GM18519 (cell line): ENCODE results near the gene RNLS.
A peak's percentile ranks its signal among the peaks of the same experiment; 100 is the strongest.

ENCODE experiments used
- ATAC-seq: cut with Tn5 transposase; IDR thresholded peaks from one replicate; pipeline ENCODE4 v1.9.1; 2021; ENCODE audit warnings: mild to moderate bottlenecking, moderate library complexity; ENCODE audit not compliant: unreplicated experiment, low FRiP score

The RNLS gene

DNA sequence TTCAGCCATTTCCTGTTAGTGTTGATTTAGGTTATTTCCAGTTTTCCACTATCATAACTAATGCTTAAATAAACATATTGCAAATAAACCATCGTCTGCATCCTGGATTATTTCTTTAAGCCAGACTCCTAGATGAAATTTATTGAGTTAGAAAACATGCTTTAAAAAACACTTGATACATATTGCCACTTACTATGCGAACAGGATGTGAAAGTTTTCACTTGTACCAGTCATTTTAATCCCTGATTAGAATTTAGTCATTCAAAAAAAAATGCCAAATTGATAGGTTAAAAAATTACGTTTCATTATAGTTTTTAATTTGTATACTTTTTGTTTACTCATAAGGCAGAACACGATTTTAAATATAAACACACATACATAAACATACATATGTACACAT is 309.6 kb downstream of the RNLS start:
- no peak for ATAC-seq

DNA sequence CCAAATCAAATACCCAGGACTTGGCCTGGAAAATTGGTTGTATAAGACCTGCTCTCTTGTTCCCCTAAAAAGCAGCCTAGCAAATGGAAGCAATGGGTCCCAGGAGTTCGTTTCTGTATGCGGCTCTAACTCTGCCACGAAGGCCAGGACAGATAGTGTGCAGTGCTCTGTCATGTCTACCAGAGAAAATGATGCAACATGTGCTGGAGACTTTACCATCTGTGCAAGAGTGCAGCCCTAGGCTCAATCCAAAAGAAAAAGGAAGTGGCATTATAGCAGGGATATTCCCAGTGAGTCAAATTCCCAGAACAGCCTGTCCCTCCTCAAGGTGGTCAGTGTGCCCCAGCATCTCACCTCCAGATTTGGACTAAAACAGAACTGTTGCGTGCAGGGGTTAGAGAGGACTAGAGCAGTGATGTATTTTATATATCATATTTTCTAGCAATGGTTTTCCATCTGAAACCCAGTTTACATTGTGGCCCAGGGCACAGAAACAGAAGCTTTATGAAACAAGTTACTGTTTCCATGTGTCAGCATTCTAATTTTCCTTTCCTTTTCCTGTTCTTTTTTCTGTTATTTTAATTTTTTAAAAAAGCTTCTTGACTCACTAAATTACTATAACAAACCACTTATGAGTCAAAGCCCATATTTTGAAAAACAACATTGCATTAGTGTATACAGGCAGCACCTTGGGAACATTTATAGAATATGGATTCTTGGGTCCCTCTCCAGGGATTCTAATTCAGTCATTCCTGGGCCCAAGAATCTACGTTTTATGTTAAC is 311.2 kb downstream of the RNLS start:
- ATAC-seq, result peak; percentile 16

DNA sequence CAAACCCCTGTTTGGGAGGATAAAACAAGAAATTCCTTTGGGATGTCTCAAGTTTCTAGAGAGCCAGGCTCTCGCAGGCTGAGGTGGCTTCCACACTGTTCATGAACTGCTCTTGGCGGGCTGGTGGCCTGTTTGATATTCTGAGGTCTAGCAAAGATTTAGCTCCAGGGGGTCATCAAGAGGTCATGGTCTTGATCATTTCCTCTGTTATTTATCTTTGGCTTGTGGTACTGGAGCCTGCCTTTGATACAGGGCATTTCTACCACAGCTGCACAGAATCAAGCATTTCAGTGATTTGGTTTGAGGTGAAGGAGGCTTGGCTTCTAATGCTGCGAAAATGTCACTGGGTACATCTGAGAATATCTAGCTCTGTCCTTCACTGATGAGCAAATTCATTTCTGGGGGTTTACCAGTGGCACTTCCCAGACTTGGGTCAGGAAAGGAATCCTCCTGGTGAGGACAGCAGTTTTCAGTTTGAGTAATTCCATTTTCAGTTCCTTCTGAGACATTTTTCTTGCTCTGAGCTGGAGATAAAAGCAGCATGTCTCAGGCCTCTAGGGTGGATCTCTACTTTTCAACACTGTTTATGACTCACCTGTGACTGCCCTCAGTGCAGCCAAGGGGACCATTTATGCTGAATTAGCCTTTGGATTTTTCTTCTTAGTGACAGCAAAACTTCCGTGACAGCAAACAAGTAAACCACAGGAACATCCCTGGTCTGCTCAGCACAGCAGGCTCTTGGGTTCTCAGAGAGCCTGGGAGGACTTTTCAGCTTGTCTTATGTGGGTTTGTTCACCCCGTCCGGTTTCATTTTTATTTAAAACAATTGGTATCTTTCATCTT is 312.0 kb downstream of the RNLS start:
- ATAC-seq, result peak; percentile 90

DNA sequence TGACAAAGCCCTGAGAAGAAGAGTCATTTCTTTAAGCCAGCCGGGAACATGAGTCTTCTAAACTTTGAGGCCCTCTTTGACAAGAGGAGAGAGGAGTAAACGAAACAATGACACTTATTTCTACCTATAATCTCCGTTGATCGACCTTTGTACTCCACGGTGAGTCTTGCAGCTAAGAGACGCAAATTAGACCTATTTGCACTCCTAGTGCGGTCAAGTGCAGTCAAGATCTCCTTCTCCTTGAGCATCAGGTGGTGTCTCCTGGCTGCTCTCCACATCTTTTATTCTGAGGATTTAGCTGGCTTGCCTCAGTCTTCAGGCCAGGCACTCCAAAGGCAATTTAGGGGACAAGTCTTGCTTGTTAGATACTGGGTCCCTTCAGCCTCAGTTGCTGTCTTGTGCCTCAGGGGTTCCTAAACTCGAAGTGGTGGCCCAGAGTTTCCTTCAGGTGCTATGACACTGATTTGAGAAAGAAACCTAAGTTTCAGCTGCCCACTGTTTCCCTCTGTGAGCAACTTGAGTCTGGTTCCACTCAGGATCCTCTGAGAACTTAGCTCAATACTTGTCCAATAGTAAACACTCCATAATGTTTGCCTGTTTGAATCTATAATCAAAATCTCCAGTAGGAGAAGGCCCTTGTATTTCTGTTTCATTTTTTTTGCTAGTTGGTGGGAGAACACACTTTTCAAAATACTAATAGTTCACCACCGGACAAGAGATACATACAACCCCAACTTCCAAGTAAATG is 312.9 kb downstream of the RNLS start:
- no peak for ATAC-seq

DNA sequence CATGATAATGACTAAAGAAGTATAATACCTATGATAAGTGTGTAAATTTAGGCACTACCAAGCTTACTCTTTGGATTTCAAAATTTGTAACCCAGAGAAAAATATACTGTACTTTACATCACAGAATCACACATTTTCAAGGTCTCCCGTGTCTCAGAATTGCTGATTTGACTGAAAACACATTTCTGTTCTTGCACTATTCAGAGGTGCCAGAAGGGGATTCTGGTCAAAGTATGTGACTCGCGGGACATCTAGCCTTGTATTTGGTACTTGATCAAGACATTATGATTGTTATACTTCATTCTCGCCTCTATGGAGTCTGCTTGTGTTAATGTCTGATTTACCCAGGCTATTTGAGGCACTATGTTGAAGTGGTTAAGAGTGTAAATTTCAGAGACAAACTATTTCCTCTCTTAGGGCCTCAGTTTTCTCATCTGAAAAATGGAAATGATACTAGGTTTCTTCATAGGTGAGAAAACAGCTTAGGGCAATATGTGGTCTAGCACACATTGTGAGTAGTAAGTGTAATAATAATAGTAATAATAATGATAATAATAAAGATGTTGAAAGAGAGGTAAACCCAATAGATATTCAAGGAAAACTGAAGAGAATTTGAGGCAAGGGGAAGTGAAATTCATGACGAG is 320.4 kb downstream of the RNLS start:
- ATAC-seq, result no peak

DNA sequence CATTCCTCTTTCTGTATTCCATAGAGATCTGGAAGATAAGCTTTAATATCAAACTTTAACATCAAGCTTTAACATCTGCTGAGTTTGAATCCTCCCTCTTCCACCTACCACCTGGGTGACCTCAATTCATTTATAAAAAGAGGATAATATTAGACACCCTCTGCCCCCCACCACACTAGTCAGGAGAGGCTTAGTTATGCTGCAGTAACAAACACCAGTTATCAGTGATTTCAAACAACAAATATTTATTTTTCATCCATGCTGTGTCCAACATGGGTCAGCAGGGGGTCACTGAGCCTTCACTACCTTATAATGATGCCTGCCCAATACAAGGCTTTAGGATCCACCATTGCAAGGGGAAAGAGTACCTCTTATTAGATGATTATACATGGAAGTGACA is 322.0 kb downstream of the RNLS start:
- no peak for ATAC-seq

DNA sequence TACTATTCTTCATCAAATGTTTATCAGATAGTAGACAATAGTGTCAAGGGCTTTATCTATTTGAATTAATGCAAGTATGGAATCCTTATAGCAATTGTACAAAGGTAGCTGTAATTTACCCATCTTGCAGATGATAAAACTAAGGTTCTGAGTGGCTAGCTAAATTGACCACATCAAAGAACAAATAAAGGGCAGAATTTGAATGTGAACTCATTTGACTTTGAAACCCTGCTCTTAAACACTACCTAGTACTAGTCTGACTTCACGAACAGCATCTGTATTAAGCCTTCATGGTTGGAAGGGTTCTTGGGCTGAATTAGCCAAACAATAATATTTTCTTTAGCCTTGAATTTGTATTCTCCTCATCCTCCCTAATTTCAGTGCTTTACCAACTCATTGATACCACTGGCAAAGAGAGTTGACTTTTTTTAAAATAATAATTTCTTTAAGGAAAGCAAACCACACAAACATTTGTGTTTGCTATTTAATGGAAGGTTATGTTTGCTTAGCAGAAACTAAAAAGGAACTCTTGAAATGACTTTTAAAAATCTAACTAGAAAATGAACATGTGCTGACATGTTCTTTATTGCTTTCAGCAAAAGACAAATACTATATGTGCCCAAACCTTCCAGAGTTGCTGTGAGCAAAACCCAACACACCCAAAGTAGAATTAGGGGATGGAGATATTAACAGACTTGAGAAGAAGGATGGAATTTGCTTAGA is 322.6 kb downstream of the RNLS start:
- ATAC-seq, result no peak

DNA sequence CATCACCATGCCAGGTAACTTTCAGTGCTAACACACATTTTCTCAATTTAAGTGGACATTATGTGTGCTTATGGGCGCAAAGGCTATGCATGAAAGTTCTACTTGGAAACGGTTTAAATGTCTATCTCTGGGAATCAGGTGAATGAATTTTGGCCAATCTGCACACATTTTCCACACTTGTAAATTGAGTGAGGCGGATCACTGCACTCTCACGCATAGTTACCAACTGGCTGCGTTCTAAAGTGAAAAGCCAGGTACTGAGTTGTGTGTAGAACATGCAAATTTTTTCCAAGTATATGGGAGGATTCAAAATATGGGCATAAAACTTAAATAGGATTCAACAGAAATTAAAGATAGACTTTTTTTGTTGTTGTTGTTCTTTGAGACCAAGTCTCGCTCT is 323.7 kb downstream of the RNLS start:
- ATAC-seq, result no peak

DNA sequence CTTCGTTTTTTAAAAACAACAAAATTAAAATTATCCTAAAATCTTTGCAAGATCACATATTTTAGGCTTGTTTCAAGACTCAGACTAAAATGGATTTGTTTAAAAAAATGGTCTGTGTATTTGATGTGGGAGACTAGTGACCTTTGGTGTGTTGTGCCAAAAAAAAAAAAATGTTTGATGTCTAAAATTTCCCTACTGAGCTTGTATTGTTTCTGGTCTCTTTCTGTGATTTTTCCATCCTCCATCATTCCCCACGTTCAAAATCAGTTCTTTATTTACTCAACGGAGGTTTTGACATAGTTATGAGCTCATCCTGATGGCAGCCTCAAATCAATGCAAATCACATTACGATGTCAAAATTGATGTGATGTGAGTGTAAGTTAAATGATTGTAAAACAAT is 326.2 kb downstream of the RNLS start:
- no peak for ATAC-seq

DNA sequence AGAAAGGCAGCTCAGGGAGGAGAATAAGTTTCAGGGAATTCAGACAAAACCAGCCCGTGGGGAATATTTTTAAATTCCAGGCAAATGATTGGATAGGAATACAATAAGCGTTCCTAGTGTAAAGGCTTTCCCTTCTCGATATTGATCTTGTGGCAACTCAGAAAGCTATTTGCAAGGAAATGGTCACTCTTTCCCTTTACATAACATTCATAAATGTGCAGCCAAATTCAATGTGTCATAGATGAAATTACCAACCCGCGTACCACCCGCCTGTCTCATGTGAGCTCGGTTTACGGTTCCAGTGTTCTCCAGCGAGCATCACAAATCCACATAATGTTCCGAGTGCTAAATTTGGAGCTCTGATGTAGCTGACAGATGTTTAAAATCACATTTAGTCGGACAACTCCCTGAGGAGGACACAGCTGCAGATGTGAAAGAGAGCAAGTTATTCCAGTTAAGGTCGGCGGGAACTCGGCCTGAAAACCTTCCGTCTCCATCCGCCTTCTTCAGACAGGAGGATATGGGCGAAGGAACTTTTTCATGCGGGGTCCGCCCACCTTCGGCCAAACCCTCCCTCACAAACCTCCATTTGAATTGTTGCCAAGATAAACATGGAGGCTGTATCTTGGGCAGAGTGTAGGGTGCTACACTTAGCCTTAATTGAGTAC is 327.0 kb downstream of the RNLS start:
- ATAC-seq, result no peak

DNA sequence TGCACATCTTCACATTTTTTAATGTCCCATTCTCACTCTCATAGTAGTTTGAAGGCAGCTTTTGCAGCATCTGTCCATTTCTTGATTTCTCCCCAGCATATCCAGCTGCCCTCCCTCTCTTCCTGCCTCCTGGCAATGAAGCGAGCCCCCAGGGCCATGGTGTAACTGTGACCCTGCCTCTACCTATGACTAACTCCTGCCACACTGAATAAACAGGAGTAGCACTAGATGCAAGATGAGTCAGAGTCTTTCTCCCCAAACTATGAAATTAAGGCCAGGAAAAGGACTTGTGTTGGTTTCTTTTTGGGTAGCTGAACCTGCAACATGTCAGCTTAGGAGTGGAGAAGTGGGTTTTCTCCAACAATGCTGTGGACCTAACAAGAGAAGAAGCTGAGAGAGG is 329.0 kb downstream of the RNLS start:
- ATAC-seq, result no peak

DNA sequence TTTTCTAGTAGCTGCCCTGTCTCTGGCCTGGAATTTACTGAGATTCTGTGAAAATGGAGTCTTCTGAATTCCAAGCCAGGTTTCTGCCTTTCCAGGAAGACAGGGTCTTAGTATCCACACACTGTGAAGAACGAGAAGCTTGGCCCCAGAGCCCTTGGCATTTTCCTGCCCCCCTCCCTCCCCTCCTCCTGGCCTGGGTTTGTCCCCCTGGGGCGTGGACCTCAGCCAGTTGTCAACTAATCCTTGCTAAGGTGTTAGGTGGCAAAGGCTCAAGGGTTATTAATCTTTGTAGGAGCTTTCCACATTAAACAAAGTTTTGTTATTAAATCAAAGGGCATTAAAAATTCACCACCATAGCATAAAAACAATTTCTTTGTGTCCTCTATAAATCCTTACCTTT is 329.5 kb downstream of the RNLS start:
- no peak for ATAC-seq

DNA sequence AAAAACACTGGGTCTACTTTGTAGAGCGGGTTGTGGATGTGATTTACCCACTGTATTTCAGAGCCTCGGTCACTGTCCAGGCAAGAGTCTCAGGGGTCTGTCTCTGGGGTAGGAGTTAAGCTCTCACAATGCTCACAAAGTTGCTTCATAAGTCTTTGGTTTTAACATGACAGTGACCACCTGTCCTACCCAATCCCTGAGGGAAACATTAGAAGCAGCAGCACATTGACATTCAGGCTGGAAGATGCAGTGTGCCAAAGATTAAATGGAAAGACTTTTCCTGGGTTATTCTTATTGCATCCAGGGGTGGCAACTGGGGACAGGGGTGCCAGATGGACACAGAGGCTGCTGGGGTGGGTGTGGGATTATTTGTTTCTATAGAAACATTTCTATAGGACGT is 330.0 kb downstream of the RNLS start:
- no peak for ATAC-seq

DNA sequence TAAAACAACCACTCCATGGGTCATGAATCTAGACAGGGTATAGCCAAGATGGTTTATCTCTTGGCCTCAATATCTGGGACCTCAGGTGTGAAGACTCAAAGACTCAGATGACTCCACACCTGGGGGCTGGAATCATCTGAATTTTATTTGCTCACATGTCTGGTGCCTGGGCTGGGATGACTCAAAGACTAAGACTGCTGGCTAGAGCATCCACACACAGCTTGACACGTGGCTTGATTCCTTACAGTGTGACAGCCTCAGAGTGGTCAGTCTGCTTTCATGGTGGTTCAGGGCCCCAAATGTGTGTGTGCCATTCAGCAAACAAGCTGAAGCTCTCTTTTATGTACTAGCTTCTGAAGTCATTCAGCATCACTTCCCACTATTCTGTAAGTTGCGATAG is 333.7 kb downstream of the RNLS start:
- no peak for ATAC-seq

DNA sequence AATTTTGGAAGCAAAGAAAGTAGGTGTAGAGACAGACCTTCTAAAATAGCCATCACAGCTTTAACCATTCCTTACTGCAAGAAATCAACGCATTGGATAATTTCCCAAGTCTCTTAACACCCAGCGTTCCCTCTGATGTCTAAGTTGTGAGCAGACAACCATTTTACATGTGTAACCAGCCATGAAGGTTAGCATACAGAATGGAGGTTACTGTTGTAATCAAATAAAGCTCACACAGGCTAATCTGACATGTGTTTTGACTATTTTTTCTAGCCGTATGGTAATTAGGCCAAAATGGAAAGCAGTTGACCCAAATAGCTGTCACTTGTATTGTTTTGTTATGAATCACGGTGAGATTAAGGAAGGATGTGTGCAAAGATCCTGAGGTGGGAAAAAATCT is 336.4 kb downstream of the RNLS start:
- no peak for ATAC-seq

DNA sequence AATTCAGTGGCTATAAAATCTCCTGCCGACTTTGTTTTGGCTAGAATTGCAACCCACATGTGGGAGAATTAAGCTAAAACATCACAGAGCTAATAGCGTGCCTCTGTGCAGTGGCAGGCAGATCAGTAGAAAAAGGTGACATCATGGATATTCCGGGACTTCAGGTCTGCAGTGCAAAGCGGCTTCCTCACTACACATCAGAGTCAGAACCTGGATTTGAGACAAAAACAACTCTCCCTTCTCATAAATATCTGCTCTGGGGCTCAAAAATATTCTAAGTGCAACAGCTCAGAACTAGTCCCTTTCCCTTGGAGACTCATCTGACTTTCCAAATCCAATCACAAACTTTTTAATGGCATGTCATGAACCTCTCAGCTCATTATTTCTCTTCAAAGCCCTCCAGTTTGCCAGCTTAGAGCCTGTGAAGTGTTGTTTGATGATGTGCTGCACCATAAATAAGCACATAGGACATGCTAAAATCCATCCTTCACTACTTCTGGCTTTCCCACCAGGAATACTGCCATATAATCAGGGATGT is 337.1 kb downstream of the RNLS start:
- ATAC-seq, result no peak

DNA sequence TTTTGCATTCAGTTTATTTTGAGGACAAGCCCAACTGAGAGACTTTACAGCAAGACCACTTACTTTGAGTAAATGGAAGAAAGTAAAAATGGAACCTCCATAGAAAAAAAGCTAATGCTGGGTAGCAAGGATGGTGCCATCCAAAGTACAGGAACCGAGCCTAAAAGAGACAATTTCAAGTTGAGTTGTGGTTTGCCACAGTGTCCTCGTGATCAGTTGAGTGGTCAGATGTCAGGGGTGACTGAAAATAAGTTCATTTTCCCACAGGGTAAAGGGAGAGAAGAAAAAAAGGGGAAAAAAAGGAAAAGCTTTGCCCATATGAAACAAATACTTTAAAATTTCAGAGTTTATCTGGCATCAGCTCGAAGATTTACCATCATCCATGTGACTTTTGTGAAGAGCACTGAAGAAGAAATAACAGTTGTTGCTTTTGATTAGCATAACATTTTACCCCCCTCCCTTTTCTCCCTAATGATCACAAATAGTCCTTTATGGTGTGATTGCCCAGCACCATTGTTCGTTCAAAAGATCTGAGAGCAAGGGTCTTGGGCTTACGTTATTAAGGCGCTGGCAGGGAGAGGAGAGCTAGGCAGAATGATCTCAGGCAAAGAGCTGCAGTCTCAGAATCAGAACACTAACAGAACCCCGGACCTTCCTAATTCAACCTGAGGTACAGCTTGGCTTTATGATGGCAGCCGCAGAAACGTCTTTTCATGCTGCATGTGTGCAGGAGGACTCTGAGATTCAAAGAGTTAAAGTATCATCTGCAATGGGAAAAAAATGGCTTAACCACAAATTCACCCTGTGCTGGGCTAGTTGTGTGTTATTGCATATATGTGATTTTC is 338.1 kb downstream of the RNLS start:
- ATAC-seq, result no peak
